HFFc6 (cell line): ENCODE measurements around the gene C20orf204. TPM values are rescaled to one million over a fixed set of nuclear protein-coding genes. Genes with fewer than 3 reads are reported as not detected.
A peak's percentile ranks its signal among the peaks of the same experiment; 100 is the strongest.

Experiments
- DNase-seq: peaks from one replicate; pipeline ENCODE4 v3.0.0-alpha.2; 2018
- H3K27ac Mint-ChIP-seq: 2 replicates; pipeline ENCODE4 v1.8.0; 2020; ENCODE audit warnings: mild to moderate bottlenecking, mixed read lengths
- H3K27me3 Mint-ChIP-seq: 2 replicates; pipeline ENCODE4 v1.8.0; 2021; ENCODE audit warnings: mild to moderate bottlenecking, moderate library complexity, mixed read lengths; ENCODE audit not compliant: insufficient read depth
- H3K36me3 Mint-ChIP-seq: 2 replicates; pipeline ENCODE4 v1.8.0; 2021; ENCODE audit warnings: low read depth, mixed read lengths
- H3K4me1 Mint-ChIP-seq: 2 replicates; pipeline ENCODE4 v1.8.0; 2020; ENCODE audit warnings: low read depth, mixed read lengths
- H3K4me3 Mint-ChIP-seq: 2 replicates; pipeline ENCODE4 v1.8.0; 2020; ENCODE audit warnings: mild to moderate bottlenecking, moderate library complexity, mixed read lengths
- H3K9me3 Mint-ChIP-seq: 2 replicates; pipeline ENCODE4 v1.8.0; 2020; ENCODE audit warnings: mild to moderate bottlenecking, mixed read lengths
- total RNA-seq, 6 experiments: library from RNA; stranded (reverse); fragmentation: NEBNext Ultra II Directional; extraction: Animal tissue kit (Norgen Biotek cat#: 25700); gene quantifications; 2 replicates in 1 of 6; 3 replicates in 5 of 6; pipeline ENCODE4 v1.2.3, GENCODE V29; 2021
- TF ChIP-seq, protein P1 (sequence below): fragments of 200-600 bp; sonication (generic); IDR thresholded peaks from 2 replicates; pipeline ENCODE4 v1.5.0; 2021; ENCODE audit warnings: antibody characterized with exemption, mild to moderate bottlenecking

Gene C20orf204
- total RNA-seq, 6 experiments from 2014 or later = 0.32 to 0.57 (median 0.42) TPM

DNA sequence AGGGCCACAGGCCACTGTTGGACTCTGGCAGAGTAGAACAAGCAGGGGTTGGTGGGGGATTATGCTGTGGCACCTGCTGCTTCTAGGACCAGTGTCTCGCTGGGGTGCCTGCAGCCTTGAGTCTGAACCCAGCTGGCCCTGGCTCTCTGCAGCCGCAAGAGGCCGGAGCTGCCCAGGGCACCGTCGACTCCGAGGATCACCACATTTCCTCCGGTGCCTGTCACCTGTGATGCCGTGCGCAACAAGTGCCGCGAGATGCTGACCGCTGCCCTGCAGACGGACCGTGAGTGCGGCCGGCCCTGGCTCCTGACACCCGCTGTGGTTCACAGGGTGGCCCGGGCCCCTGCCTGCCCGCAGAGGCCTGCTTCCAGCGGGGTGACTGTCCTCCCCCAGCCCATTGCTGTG lies 33.2 kb downstream of the C20orf204 start:
- TF ChIP-seq, protein P1, sequence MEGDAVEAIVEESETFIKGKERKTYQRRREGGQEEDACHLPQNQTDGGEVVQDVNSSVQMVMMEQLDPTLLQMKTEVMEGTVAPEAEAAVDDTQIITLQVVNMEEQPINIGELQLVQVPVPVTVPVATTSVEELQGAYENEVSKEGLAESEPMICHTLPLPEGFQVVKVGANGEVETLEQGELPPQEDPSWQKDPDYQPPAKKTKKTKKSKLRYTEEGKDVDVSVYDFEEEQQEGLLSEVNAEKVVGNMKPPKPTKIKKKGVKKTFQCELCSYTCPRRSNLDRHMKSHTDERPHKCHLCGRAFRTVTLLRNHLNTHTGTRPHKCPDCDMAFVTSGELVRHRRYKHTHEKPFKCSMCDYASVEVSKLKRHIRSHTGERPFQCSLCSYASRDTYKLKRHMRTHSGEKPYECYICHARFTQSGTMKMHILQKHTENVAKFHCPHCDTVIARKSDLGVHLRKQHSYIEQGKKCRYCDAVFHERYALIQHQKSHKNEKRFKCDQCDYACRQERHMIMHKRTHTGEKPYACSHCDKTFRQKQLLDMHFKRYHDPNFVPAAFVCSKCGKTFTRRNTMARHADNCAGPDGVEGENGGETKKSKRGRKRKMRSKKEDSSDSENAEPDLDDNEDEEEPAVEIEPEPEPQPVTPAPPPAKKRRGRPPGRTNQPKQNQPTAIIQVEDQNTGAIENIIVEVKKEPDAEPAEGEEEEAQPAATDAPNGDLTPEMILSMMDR = no peak
- DNase-seq = no peak
- H3K4me1 Mint-ChIP-seq = peaks cover 29% of the 10 kb centered on the region
- no peak overlapping the region for H3K27ac Mint-ChIP-seq
- no peaks in the 10 kb centered on the region for H3K36me3 Mint-ChIP-seq
- H3K4me3 Mint-ChIP-seq = no peak overlapping the region
- peaks cover 1% of the 10 kb centered on the region for H3K27me3 Mint-ChIP-seq
- H3K9me3 Mint-ChIP-seq = no peaks in the 10 kb centered on the region

DNA sequence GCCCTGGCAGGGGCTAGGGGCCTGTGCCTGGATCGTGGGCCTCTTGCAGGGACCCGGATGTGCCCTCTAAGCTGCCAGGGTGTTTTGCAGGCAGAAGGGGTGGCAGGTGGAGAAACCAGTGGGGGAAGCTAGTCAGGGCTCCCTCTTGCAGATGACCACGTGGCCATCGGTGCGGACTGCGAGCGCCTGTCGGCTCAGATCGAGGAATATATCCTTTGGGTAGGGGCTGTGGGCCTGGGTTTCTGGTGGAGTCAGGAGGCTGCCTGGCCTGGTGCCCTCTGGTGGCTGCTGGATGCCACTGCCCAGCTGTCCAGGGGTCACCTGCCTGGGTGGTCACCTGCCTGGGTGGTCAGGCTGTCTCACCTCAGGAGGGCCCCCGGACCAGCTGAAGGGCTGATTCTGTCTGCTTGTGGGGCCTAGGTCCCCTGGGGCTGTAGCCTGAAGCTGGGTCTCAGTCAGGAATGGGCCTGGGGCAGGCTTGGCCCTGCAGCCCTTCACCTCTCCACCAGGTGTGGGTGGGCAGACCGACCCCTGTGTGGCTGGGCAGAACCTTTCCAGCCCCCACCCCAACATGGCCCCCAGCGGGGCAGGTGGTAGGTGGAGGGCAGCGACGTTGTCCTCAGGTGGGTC lies 33.7 kb downstream of the C20orf204 start:
- Mint-ChIP-seq H3K27me3 (no peaks in the 10 kb centered on the region; the same call in 1 of the 2 replicates), H3K36me3 (no peaks in the 10 kb centered on the region), H3K4me1 (peaks cover 23% of the 10 kb centered on the region), H3K9me3 (no peaks in the 10 kb centered on the region), H3K4me3 (no peak overlapping the region), H3K27ac (no peak overlapping the region)
- no peak for DNase-seq
- TF ChIP-seq, protein P1 = peak; percentile 87

DNA sequence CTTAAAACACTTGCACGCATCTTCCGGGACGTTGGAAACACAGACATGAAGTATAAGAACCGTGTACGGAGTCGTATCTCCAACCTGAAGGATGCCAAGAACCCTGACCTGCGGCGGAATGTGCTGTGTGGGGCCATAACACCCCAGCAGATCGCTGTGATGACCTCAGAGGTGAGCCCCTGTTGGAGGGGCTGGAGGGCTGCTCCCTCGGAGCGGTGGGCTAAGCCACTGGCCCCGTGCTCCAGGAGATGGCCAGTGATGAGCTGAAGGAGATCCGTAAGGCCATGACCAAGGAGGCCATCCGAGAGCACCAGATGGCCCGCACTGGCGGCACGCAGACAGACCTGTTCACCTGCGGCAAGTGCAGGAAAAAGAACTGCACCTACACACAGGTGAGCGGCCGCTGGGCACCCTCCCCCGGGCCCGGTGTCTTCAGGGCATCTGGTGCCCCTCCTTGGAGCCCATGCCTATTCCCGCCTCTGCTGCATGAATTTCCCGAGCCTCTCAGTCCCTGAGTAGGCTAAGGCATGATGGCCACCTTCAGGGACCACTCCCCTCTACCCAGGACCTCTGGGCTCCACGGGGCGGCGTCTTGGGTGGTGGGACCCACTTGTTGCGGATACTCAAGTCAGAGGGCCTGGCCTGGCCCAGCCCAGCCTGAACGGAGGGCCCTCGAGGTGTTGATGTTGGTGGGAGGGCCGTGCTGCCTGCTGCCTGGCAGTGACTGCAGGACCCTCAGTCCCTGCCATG lies 34.4 kb downstream of the C20orf204 start:
- Mint-ChIP-seq H3K27ac (no peak overlapping the region), H3K4me1 (peaks cover 17% of the 10 kb centered on the region), H3K36me3 (no peaks in the 10 kb centered on the region), H3K27me3 (no peaks in the 10 kb centered on the region; the same call in 1 of the 2 replicates), H3K9me3 (no peaks in the 10 kb centered on the region), H3K4me3 (no peak overlapping the region)
- DNase-seq = no peak
- TF ChIP-seq, protein P1 = no peak

DNA sequence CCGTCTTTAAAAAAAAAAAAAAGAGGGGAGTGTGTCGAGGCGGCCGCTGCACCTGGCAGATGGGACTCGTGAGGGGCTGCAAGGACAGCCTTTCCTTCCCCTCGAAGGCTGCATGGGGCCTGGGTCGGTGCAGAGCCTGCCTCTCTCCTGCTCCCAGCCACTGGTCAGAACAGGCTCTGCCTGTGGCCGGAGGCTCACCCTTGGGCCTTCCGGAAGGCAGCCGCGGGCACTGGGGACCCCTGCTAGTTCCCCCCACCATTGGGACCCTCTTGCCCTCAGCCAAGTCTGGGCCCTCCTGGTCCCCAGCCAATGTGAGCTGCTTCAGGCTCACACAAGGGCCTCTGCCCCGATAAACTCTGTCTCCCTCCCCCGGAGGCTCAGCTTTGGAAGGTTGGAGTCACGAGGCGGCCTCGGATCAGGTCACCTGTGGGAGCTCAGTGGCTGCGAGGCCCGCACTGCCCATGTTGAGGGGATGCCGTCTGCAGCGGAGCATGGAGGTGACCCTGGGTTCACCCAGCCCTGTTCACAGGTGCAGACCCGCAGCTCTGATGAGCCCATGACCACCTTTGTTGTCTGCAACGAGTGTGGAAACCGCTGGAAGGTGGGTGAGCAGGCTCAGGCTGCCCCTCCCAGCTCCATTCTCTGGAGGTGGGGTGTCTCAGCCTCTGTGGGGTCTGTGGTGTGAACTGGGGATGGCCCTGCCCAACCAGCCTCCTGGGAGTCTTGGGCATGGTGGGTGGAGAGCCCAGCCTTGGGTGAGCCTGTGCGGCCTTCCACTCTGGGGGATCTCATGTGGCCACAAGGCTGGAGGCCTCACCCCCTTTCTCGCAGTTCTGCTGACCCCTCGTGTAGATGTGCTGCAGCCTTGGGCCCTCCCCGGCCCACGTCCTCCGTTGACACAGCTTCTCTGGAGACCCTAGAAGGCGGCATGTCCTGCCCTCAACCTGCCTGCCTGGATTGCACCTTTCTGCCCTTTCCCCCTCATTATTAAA lies 35.7 kb downstream of the C20orf204 start:
- Mint-ChIP-seq H3K36me3 (no peaks in the 10 kb centered on the region), H3K27me3 (no peaks in the 10 kb centered on the region; the same call in 1 of the 2 replicates), H3K27ac (no peak overlapping the region), H3K4me3 (no peak overlapping the region), H3K9me3 (no peaks in the 10 kb centered on the region), H3K4me1 (peaks cover 6% of the 10 kb centered on the region; the same call in 1 of the 2 replicates)
- no peak for DNase-seq
- TF ChIP-seq, protein P1 = no peak

DNA sequence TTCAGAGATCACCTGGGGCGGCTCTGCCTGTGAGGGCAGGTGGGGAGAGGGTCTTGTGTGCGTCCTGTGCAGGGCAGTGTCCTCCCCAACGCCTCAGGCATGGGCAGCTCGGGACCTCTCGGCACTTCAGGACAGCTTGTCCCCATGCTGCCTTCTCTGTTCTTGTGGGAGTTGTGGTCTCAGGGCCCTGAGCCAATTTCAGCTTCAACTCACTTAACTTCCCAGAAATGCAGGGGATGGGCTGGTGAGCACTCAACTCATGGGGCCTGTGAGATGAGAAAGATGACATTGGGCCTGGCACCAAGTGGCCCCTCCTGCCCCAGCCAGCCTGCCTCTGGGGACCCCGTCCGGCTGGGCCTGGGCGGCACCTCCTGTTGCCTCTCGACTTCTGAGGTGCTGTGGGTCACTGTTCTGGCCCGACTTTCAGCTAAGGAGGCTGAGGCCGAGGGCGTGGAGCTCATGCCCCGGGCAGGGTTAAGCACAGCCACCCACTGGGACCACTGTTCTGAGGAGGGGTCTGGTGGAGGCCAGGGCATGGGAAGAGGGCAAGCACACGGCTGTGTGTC lies 36.6 kb downstream of the C20orf204 start:
- TF ChIP-seq, protein P1 = no peak
- no peak for DNase-seq
- H3K27me3 Mint-ChIP-seq = no peaks in the 10 kb centered on the region; the same call in 1 of the 2 replicates
- H3K4me1 Mint-ChIP-seq = no peaks in the 10 kb centered on the region
- H3K36me3 Mint-ChIP-seq = no peaks in the 10 kb centered on the region
- no peak overlapping the region for H3K4me3 Mint-ChIP-seq
- no peaks in the 10 kb centered on the region for H3K9me3 Mint-ChIP-seq
- no peak overlapping the region for H3K27ac Mint-ChIP-seq
